Astrocyte of the hippocampus (primary cell): ENCODE measurements around the gene ISCU.
"Not testable (repeated sequence)": the region's sequence is repeated elsewhere in the genome, so short reads cannot be mapped to it uniquely, and the experiment has no call there.

ENCODE experiments used
- DNase-seq: peaks from one replicate; pipeline ENCODE4 v3.0.0; 2011; ENCODE audit warnings: low read depth, low spot score

ISCU gene

GRCh38 chr12:108589028-108589839, 26.8 kb downstream of the ISCU start:
- peak; percentile 62 for DNase-seq

GRCh38 chr12:108589840-108590229, 27.4 kb downstream of the ISCU start:
- no peak for DNase-seq

- not testable (repeated sequence) for DNase-seq
Observed at GRCh38 chr12:108590463-108590862, 28.1 kb downstream of the ISCU start.

GRCh38 chr12:108591267-108591980, 29.0 kb downstream of the ISCU start:
- no peak for DNase-seq

GRCh38 chr12:108592033-108592909, 29.9 kb downstream of the ISCU start:
- DNase-seq = no peak

GRCh38 chr12:108594323-108594903, 32.0 kb downstream of the ISCU start:
- no peak for DNase-seq

- DNase-seq = no peak
Observed at GRCh38 chr12:108594960-108595710, 32.7 kb downstream of the ISCU start.

- no peak for DNase-seq
Observed at GRCh38 chr12:108595711-108596647, 33.6 kb downstream of the ISCU start.

GRCh38 chr12:108596854-108597558, 34.6 kb downstream of the ISCU start:
- no peak for DNase-seq

GRCh38 chr12:108597559-108598471, 35.4 kb downstream of the ISCU start, which contains the start of gene TMEM119:
Gene TMEM119, minus strand, starts transcription at chr12:108598084. Its CDS starts 5,701 bp downstream, at chr12:108592383.
- DNase-seq = peak; percentile 49

GRCh38 chr12:108598553-108599250, 36.3 kb downstream of the ISCU start:
- DNase-seq = no peak

GRCh38 chr12:108599541-108599940, 37.1 kb downstream of the ISCU start:
- DNase-seq = no peak

GRCh38 chr12:108599948-108600701, 37.7 kb downstream of the ISCU start:
- no peak for DNase-seq

- DNase-seq = no peak
Observed at GRCh38 chr12:108600702-108601007, 38.3 kb downstream of the ISCU start.

- DNase-seq = no peak
Observed at GRCh38 chr12:108602209-108602705, 39.9 kb downstream of the ISCU start.

GRCh38 chr12:108602976-108603704, 40.7 kb downstream of the ISCU start:
- no peak for DNase-seq
